Fibroblast of skin of abdomen (primary cell): Measurements from ENCODE around the gene TMEM255B. TPM values are rescaled to one million over a fixed set of nuclear protein-coding genes. Genes with fewer than 3 reads are reported as not detected.
"Not testable (repeated sequence)": the region's sequence is repeated elsewhere in the genome, so short reads cannot be mapped to it uniquely, and the experiment has no call there.

Experiments used
- DNase-seq: peaks from one replicate; pipeline ENCODE4 v3.0.0-alpha.2; 2013
- polyA plus RNA-seq, 2 experiments: library from polyadenylated mRNA; unstranded; fragments of 120-200 nt; gene quantifications; one replicate each; pipeline ENCODE4 v1.2.1, GENCODE V29; 2013; ENCODE audit not compliant: insufficient read length in 2 of 2

Gene TMEM255B
- polyA plus RNA-seq (2013, experiment 1 of 2; ENCODE audit: insufficient read length) = 2.1 TPM
- 2.3 TPM for polyA plus RNA-seq (2013, experiment 2 of 2; ENCODE audit: insufficient read length)

DNA sequence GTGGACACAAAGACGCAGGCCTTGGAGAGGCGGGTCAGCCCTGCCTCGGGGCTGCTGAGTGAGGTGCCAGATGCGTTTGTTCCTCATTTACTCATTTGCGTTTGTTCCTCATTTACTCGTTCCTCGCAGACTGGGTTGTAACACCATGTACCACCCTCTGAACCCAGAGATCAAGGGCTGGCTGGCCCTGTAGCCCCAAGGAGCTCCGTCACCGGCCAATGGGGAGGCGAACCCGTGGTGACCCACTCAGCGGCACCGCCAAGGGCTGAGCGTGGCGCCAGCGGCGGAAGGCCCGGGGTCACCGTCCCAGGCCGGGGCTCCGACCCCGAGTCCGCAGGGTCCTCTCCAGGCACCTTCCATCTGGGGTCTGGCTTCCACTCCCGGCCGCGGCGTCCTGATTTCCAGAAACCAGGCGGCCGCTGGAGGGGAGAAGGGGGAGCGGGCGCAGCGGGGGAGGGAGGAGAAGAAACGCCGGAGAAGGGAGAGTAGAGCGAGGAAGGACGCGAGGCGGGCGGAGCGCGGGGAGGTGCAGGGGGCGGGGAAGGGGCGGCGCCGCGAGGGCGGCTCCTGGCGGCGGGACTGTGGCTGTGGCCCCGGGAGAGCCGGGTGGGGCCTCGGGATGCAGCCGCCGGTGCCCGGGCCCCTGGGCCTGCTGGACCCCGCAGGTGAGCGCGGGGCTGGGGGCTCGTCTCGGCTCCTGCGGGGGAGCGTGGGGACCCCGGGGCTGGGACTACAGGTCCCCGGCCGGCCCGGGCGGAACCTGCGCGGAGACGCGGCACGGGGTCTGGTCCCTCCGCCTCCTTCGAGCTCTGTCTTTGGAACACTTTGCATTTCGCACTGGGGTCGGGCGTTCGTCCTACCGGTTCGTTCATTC is at the start of gene TMEM255B:
TSS of gene TMEM255B (plus strand) at position 576 of the 874 bp plus-strand sequence. CDS start at position 620, 44 bp downstream.
- peak; percentile 72 for DNase-seq

DNA sequence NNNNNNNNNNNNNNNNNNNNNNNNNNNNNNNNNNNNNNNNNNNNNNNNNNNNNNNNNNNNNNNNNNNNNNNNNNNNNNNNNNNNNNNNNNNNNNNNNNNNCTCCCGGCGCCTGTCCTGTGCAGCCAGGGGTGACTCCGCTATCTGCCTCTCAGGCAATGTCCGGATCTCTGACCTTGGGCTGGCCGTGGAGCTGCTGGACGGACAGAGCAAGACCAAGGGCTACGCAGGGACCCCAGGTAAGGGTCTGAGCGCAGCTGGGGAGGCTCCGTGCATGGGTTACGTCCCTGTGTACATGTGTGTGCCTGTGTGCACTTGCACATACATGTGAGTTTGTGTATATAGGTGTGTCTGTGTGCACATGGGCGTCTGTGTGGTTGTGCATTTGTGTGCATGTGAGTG is 36.1 kb upstream of the TMEM255B start:
- no peak for DNase-seq

DNA sequence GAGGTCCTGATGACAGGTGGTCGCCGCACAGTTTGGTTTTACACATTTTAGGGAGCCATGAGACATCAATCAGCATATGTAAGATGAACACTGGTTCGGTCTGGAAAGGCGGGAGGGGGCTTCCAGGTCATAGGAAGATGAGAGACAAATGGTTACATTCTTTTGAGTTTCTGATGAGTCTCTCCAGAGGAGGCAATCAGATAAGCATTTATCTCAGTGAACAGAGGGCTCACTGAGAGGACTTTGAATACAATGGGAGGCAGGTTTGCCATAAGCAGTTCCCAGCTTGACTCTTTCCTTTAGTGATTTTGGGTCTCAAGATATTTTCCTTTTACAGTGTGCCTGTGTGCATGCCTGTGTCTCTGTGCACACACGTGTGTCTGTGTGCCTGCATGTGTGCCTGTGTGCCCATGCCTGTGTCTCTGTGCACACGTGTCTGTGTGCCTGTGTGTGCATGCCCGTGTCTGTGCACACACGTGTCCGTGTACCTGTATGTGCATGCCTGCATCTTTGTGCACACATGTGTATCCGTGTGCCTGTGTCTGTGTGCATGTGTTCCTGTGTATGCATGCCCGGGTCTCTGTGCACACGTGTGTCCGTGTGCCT is 35.5 kb upstream of the TMEM255B start:
- DNase-seq = no peak

DNA sequence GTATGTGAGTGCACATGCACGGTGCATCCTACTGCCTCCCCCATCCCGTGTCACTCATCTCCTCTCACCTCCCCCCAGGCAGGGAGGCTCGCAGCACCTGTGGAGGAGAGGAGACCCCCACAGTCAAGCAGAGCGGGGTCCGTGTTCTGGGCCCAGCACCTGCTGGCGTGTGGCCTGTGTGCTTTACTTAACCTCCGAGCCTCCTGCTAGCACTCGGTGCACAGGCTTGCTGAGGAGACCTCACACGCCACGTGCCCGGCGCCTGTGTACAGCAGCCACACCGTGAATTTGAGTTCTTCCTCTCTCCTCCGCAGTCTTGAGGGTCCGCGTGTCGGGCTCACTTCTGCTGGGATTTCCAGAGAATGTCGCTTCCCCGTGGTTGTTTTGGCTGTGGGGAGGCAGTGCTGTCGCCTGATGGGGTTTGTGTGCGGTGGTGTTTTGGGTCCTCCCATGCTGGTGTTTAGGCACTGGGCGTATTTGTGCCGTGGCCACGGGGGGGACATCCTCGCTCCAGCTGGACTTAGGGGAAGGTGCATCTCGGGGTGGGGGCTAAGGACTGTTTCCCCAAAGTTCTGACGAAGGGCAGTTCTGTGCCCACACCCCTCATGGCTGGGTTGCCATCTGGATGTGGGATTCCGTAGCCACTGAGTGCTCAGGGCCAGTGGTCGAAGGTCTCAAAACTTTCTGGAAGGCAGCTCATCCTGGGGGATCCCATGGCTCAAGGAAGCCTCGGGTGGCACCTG is 34.8 kb upstream of the TMEM255B start:
- no peak for DNase-seq

DNA sequence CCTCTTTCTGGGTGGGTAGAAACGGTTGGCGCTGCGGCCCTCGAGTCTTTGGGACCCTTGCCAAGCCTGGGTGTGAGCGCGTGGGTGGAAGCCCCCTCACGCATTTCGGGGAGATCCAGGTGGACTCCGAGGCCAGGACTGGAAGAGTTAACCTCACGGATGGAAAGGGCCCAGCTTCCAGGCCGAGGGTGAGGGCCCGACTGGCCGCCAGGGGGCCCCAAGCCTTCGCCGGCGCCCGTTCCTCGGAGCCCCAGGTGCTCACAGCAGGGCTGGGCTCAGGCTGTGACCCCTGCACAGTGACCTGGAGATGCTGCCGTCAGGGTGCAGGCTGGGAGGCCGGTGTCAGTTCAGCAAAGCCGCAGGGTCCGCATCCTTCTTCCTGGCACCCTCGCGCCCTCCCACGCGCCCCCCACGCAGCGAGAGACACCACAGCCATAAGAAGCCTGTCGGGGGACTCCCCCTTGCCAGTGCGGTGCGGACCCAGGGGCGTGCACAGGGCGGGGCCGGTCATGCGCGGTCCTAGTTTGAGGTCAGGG is 34.2 kb upstream of the TMEM255B start:
- DNase-seq = peak; percentile 64

DNA sequence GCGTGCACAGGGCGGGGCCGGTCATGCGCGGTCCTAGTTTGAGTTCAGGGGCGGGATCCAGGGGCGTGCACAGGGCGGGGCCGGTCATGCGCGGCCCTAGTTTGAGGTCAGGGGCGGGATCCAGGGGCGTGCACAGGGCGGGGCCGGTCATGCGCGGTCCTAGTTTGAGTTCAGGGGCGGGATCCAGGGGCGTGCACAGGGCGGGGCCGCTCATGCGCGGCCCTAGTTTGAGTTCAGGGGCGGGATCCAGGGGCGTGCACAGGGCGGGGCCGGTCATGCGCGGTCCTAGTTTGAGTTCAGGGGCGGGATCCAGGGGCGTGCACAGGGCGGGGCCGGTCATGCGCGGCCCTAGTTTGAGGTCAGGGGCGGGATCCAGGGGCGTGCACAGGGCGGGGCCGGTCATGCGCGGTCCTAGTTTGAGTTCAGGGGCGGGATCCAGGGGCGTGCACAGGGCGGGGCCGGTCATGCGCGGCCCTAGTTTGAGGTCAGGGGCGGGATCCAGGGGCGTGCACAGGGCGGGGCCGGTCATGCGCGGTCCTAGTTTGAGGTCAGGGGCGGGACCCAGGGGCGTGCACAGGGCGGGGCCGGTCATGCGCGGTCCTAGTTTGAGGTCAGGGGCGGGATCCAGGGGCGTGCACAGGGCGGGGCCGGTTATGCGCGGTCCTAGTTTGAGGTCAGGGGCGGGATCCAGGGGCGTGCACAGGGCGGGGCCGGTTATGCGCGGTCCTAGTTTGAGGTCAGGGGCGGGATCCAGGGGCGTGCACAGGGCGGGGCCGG is 33.5 kb upstream of the TMEM255B start:
- DNase-seq = not testable (repeated sequence)

DNA sequence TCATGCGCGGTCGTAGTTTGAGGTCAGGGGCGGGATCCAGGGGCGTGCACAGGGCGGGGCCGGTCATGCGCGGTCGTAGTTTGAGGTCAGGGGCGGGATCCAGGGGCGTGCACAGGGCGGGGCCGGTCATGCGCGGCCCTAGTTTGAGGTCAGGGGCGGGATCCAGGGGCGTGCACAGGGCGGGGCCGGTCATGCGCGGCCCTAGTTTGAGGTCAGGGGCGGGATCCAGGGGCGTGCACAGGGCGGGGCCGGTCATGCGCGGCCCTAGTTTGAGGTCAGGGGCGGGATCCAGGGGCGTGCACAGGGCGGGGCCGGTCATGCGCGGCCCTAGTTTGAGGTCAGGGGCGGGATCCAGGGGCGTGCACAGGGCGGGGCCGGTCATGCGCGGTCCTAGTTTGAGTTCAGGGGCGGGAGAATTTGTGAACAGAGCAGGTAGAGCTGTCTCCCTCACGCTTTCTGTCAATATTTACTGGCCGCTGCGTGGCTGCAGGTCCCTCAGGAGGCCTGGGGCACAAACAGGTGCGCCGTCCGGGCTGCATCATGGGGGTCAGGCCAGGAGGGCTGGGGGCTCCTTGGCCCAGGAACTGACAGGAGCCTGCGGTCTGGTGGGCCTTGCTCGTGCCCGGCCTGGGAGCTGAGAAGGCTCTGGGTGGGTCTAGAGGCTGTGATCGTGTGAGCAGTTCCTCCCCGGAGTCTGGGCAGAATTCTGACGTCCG is 32.8 kb upstream of the TMEM255B start:
- not testable (repeated sequence) for DNase-seq

DNA sequence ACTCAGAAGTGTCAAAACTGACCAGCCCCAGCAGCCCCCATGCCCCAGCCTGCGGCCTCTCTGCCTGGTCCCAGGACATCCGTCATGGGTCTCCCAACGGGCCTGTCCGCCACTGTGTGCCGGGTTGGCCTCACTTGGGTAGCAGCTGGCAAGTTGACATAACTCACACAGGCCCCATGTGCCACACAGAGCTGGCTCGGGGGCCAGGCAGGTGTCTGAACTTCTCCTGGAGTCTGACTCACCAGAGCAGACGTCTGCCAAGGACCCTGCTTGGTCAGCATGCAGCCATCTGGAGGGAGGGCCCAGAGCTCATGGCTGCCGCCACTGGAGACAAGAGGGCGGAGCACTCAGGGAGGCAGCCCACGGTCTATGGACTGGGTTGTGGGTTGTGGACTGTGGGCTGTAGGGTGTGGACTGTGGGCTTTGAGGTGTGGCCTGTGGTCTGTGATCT is 32.0 kb upstream of the TMEM255B start:
- DNase-seq = no peak

DNA sequence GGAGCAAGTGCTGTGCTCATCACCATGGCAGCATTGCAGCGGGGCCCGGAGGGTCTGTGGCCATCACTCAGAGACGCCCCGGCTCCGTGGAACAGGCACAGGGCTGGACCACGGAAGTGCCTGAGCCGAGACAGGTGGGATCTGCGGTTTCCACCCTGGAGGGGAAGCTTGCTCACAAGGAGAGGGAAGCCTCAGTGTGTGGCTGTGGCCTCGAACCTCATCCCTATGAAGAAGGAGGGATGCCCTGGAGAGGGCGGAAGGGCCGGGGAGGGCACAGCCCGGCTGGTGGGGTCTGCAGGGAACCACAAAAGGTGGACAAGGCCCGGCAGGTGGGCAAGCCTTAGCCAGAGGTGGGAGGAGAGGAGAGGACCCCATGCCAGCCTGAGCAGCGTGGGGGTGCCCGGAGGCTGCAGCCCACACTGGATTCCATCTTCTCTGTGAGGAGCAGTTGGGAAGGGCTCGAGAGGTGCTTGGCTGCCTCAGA is 30.4 kb upstream of the TMEM255B start:
- no peak for DNase-seq

DNA sequence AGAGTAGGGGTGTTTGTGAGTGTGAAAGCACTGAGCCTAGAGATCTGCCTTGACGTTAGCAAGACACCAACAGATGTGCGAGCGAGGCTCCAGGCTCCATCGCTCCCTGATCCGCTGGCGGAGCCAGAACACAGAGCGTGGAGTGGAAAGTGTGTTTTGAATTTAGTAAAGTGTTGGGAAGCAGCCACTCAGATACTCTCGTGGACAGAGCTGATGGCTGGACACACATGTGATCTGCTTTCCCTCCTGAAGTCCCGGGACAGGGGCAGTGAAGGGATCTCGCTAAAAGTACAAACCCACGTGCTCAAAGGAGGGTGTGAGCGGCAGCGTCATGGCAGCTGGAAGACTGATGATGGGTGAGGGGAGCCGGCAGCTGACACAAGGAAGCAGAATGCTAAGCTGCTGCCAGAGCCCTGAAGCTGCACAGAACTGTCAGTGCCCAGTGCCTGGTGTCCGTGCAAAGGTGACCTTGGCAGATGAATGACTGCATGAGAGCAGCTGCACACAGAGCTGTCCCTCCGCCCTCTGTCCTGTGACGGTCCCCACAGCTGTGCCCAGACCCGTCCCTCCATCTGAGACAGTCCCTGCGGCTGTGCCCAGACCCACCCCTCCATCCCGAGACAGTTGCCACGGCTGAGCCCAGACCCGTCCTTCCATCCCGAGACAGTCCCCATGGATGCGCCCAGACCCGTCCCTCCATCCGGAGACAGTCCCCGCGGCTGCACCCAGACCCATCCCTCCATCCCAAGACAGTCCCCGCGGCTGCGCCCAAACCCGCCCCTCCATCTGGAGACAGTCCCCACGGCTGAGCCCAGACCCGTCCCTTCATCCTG is 29.6 kb upstream of the TMEM255B start:
- DNase-seq = no peak

DNA sequence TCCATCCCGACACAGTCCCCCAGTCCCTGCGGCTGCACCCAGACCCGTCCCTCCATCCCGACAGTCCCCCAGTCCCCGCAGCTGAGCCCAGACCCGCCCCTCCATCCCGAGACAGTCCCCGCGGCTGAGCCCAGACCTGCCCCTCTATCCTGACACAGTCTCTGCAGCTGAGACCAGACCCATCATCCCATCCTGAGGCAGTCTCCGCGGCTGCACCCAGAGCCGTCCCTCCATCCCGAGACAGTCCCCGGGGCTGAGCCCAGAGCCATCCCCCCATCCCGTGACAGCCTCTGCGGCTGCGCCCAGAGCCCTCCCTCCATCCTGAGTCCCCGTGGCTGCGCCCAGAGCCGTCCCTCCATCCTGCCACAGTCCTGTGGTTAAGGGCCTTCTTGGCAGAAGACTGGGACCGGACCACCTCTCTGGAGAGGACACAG is 28.8 kb upstream of the TMEM255B start:
- DNase-seq = no peak

DNA sequence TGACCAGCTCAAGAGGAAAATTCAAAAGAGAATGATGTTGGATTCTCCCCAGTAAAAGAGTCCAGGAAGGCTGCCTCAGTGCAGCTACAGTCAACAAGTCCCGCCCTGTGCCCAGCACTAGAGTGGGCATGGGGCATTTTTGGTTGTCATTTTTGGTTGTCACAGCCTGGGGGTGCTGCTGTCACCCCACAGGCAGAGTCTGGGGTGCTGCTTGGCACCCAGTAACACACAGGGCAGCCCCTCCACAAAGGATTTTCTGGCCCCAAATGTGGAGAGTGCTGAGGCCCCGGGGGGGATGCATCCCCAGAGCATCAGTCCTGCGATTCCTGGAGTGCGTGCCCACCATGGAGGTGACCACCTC is 28.2 kb upstream of the TMEM255B start:
- DNase-seq = no peak

DNA sequence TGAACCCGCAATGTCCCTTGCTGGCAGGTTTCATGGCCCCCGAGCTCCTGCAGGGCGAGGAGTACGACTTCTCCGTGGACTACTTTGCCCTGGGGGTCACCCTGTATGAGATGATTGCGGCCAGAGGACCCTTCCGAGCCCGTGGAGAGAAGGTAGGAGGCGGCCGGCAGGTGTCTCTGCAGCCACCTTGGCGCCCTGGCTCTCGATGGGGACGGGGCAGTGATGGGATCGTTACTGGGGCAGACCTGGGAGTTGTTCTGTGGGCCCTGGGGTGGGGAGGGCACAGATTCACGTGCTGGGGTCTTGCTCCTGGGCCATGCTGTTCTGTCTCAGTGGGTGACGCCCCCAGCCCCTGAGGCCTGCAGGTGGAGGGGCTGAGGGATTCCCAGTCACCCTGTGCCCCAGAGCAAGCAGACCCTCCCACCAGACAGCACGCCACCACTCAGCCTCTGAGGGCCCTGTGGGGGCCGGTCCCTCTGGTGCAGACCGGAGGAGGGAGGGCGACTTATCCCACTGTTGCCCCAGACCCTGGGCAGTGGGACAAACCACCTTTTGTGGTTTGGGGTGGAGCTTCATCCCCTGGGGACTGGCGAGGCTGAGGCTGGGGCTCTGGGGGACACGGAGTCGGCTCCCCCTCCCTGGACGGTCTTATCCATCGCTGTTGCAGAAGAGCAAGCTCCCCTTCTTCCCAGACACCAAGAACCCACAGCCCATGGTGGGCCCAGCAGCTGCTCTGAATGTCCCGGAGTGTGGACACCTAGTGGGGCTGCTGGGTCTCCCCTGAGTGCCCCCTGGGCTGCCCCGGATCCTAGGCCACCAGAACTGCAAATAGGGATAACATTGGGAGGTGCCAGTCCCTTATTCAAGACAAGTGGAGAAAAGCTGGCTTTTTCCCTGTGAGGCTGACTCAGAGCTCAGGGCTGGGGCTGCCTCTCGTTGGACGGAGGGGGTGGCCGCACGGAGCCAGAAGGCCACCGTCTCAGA is 27.5 kb upstream of the TMEM255B start:
- no peak for DNase-seq

DNA sequence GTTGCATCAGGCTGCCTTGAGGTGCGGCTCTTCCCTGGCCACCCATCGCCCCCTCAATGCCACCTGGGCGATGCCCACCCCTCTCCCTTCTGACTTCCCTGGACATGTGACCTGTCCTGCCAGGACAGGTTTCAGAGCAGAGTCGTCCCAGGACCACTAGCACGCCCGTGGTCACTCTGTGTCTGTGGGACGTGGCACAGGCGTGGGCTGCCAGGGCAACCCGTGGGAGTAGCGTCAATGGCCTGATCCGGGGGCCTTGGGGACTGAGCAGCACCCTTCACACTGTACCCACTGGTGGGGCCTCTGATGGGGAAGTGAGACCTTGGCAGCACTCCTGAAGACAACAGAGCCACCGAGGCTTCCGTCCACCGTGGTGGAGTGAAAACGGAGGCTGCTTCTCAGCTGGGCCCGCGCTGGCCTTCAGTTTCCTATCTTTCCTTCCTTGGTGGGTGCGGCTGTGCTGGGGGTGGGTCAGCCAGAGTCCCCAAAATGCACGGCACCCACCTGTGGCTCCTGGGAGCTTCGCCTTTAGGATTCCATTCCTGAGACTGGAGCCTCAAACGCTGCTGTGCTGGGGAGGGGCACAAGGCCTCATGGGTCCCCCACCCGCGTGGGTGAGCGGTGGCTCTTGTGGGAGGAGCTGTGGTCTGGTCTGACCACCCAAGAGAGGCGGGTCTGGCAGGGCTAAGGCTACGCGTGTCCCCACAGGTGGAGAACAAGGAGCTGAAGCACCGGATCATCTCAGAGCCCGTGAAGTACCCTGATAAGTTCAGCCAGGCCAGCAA is 26.7 kb upstream of the TMEM255B start:
- DNase-seq = no peak

DNA sequence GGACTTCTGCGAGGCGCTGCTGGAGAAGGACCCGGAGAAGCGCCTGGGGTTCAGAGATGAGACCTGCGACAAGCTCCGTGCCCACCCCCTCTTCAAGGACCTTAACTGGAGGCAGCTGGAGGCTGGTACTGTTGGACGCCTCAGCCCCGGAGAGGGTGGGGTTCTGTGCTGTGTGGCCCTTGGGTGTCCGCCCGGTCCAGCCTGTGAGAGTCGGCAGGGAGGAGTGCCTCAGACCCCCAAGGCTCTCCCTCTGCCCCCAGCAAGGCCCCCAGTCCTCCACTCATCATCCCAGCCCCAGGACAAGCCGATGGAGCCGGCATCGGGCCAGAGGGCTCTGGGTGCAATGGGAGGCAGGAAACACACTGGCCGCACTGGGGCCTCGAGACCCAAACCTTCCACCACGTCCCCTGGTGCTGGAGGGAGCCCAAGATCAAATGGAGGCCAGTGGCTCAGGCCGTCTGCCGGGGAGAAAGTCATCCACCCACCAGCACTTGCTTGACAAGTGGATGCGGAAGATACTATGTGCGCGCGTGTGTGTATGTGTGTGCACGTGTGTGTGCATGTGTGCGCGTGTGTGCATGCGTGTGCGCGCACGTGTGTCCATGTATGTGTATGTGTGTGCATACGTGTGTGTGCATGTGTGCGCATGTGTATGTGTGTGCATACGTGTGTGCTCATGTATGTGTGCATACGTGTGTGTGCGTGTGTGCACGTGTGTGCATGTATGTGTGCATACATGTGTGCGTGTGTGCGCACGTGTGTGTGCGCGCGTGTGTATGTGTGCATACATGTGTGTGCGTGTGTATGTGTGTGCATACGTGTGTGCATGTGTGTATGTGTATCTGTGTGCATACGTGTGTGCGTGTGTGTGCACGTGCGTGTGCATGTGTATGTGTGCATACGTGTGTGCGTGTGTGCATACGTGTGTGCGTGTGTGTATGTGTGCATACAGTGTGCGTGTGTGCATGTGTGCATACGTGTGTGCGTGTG is 25.8 kb upstream of the TMEM255B start:
- no peak for DNase-seq

DNA sequence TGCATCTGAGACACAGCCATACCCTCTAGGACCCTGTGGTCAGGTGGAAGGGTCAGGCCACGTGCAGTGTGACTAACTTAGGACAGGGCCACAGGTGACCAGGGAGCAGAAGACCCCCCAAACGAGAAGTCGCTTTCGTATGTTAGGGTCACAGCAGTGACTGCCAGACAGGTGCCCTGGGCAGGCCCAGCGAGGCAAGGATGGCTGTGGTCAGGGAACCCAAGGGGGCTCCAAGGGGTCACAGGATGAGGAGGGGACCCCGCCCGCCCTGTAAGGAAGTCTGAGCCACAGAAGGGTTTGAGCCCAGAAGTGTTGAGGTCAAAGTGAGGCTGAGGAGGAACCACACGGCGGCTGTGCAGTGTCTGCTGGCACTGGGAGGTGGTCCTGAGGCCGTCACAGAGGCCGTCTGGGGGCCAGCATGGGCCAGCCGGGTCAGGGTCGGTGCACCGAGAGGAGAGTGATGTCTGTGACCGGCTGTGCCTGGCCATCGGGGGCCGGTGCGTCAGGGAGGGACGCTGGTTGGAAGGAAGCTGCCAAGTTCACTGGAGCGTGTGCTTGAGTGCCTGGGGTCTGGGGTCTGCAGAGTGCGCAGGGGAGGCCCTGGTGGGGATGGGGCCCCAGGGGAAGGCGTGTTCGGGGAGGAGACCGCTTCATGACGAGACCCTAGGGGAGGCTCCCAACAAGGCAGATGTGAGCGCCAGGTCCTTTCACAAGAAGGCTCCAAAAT is 24.8 kb upstream of the TMEM255B start:
- DNase-seq = no peak
